Epidermal melanocyte (primary cell): ENCODE measurements around the gene C1orf35.

Experiments
- DNase-seq: peaks from one replicate; pipeline ENCODE4 v3.0.0; 2011; ENCODE audit warnings: low spot score; ENCODE audit not compliant: insufficient read length

C1orf35 gene

DNA sequence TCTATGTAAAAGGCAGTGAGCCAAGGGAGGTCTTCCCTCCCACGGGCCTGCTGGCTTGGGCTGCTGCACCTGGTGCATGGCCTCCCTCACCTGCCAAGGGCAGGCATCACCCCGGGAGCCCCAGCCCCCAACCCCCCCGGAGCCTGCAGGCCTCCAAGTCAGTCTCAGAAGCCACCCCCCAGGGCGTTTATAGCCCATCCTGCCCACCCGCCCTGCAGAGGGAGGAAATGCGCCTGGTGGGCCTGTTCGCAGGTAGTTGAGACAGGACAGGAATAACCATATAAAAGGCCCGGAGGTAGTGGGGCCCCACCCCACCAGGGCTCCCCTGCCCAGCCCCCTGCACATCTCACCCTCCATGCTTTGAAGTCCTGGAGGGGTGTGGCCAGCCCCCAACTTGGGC lies 38.8 kb downstream of the C1orf35 start:
- DNase-seq = no peak

DNA sequence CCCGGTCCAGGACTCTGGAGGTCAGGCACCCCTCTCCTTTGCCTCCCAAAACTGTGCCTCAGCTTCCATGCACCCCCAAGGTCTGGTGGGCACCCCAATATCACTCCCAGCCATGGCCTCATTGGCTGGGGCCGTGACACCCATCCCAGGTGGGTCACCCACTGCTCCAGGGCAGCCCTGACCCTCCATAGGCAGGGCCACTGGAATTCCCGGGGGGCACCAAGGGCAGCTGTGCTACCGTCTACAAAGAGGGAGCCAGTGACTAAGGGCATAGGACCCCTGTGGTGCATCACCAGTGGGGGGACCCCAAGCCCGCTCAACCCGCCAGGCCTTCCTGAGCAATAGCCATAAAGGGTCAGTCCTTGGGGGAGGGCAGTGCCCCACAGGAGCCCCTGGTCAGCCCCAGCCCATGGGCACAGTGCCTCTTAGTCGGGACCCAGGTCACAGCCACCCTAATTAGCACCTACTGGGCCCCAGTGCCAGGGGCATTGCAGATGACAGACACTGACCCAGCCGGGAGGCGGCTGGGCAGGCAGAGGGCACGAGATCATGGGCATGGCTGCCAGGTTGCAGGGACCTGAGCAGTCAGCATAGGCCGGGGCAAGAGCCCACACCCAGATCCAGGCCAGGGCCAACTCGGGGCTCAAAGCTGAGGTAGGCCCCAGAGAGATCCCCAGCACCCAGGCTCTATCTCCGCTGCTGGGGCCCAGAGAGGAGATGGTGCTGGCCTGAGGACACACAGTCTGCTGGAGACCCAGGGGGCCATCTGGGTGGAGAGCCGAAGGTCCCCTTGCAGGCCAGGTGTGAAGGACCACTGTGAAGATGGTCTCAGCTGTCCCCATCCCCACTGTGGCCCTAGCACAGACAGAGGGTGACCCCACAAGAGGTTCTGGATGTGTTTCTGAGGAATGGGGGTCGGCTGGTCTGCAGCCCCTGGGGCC lies 39.6 kb downstream of the C1orf35 start:
- no peak for DNase-seq

DNA sequence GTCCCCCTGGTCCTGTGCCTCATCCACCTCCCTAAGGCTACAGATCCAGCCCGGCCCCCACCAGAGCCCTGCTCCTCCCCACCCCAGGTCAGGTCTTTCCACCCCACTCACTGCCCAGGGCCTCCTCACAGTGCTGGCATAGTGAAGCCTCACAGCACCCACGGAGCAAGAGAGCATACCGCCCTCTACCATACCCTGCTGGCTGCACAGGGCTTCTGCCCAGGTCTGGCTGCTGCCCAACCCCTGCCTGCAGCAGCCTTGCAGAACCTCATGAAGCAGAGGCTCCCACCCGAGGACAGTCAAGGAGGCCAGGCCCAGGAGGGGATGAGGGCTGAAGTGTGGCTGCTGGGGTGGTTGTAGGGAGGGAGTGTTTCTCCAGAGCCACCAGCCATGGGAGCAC lies 40.3 kb downstream of the C1orf35 start:
- DNase-seq = no peak

DNA sequence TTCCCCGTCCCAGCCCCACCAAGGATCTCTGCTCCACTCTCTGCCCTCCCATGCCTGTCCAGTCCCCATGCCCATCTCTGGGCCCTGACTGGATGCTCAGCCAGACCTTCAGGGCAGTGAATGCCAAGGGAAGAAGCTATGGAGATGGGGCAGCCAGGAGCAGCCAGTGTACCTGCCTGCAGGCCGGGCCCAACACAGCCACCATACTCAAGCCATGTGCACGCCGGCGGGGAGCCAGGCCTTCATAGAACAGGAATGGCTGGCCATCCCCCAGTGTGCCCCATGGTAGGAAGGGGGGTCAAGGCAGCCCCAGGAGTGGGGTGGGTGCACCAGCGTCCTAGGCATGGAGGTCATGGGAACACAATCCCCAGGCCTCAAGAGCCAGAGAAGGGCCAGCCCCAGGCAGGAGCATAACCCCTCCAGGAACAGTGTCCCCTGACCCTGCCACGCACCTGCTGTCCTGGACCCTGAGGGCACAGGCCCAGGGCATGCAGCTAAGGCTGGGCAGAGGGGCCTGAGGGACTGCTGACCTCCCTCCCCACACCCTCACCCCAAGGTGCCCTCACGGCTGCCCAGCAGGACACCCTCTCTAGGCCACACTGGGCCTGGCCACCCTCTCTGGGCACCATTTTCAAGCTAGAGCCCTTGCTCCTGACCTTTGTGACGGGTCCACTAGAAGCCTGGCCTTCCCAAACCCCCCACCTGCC lies 40.9 kb downstream of the C1orf35 start:
- DNase-seq = no peak

DNA sequence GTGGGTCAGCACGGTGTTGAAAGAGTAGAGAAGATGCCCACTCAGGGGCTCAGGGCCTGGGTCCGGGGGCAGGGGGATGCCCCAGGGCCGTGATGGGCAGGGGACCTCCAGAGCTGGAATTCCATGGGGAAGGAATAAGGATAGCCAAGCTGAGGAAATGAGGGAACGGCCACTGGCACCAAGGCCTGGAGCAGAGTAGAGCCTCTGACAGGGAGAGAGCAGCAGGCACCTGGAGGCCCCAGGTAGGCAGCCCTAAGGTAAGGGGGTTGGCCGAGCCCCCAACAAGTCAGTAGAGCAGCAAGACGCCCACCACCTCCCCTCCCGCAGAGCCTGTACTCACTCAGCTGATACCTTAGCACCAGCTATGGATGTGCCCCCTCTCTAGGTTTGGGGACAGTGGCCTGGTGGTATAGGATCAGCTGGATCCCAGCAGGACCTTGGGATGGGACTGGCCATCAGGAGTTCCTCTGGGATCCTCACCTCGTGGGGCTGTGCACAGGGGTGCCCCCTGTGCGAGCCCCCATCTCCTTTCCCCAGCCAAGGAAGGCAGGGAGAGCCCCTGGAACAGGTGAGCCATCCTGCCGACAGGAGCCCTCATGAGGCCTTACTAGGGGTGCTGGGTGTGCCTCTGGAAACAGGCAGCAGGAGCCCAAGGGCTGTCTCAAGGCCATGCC lies 41.6 kb downstream of the C1orf35 start:
- no peak for DNase-seq

DNA sequence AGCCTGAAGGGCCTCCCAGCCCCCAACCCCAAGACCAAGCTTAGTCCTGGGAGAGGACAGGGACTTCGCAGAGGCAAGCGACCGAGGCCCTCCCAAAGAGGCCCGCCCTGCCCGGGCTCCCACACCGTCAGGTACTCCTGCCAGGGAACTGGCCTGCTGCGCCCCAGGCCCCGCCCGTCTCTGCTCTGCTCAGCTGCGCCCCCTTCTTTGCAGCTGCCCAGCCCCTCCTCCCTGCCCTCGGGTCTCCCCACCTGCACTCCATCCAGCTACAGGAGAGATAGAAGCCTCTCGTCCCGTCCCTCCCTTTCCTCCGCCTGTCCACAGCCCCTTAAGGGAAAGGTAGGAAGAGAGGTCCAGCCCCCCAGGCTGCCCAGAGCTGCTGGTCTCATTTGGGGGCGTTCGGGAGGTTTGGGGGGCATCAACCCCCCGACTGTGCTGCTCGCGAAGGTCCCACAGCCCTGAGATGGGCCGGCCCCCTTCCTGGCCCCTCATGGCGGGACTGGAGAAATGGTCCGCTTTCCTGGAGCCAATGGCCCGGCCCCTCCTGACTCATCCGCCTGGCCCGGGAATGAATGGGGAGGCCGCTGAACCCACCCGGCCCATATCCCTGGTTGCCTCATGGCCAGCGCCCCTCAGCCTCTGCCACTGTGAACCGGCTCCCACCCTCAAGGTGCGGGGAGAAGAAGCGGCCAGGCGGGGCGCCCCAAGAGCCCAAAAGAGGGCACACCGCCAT lies 42.5 kb downstream of the C1orf35 start:
- no peak for DNase-seq

DNA sequence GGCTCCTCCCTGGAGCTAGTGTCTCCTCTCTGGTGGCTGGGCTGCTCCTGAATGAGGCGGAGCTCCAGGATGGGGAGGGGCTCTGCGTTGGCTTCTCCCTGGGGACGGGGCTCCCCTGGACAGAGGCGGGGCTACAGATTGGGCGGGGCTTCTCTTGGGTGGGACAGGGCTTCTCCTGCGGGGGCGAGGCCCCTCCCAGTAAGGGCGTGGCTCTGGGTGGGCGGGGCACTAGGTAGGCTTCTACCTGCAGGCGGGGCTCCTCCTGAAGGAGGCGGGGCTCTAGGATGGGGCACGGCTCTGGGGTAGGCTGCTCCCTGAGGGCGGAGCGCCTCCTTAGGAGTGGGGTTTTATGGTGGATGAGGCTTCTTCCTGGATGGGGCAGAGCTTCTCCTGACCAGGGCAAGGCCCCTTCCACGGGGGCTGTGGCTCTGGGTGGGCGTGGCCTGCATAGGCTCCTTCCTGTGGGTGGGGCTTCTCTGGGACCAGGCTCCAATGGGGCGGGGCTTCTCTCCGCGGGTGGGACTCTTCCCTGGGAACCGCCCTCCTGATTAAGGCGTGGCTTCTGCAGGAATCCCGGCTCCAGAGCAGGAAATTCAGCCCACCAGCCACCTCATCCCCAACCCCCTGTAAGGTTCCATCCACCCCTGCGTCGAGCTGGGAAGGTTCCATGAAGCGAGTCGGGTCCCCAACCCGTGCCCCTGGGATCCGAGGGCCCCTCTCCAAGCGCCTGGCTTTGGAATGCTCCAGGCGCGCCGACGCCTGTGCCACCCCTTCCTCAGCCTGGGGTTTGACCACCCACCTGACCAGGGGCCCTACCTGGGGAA lies 43.3 kb downstream of the C1orf35 start:
- DNase-seq = no peak

DNA sequence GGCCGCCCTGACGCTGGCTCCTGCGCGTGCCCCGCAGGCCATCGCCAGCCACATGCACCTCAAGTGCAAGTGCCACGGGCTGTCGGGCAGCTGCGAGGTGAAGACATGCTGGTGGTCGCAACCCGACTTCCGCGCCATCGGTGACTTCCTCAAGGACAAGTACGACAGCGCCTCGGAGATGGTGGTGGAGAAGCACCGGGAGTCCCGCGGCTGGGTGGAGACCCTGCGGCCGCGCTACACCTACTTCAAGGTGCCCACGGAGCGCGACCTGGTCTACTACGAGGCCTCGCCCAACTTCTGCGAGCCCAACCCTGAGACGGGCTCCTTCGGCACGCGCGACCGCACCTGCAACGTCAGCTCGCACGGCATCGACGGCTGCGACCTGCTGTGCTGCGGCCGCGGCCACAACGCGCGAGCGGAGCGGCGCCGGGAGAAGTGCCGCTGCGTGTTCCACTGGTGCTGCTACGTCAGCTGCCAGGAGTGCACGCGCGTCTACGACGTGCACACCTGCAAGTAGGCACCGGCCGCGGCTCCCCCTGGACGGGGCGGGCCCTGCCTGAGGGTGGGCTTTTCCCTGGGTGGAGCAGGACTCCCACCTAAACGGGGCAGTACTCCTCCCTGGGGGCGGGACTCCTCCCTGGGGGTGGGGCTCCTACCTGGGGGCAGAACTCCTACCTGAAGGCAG lies 44.0 kb downstream of the C1orf35 start:
- DNase-seq = no peak

DNA sequence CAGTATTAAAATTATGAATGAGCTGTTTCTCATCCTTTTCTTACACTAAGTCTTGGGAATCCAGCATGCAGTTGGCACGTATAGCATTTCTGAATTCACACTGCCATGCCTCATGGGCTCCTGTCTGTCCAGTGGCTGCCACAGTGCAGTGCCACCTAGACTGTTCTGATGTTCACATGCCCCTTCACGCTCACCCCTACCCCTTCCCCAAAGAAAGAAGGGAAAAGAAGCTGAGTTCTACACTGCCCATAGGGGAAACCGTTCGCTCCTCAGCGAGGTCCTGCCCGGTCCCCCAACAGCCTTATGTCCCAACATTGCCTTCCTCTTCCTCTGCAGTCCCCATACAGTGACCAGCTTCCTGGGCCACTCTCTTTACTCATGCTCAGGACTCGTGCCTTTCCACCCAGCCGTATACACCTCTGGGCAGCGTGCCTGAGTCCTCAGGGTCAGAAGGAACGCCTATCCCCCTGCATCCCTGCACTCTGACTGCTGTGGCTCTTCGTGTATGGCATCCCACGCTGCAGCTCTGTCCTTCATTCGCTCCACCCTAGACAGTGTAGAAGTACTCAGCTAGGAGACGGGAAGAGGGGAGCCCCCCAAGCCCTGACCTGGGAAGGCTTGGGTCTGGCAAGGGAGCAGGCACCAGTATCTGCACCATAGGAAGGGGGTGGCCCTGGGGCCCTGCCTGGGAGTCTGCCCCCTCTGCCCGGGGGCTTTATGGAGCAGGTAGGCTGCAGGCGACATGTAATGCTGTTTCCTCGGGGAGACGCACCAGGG lies 44.8 kb downstream of the C1orf35 start:
- no peak for DNase-seq
